ENCODE data around the gene HS6ST2. TPM values are rescaled to one million over a fixed set of nuclear protein-coding genes. Genes with fewer than 3 reads are reported as not detected.

The HS6ST2 gene
- polyA plus RNA-seq, 4 donors = 25.5 to 28.7 (median 27.6) TPM

GRCh38 chrX:132809581-132809980 is 148.8 kb downstream of the HS6ST2 start:
- DNase-seq (ENCODE audit: low read depth in 4 of 4, low spot score in 3 of 4) = no peak

GRCh38 chrX:132807411-132808030 is 150.9 kb downstream of the HS6ST2 start:
- DNase-seq (ENCODE audit: low read depth in 4 of 4, low spot score in 3 of 4) = no peak

- DNase-seq (ENCODE audit: low read depth in 4 of 4, low spot score in 3 of 4) = no peak
Observed at GRCh38 chrX:132802033-132802432, 156.4 kb downstream of the HS6ST2 start.

GRCh38 chrX:132795181-132795580 is 163.2 kb downstream of the HS6ST2 start:
- DNase-seq (ENCODE audit: low read depth in 4 of 4, low spot score in 3 of 4) = no peak

GRCh38 chrX:132791714-132792113 is 166.7 kb downstream of the HS6ST2 start:
- no peak for DNase-seq (ENCODE audit: low read depth in 4 of 4, low spot score in 3 of 4)

- DNase-seq (ENCODE audit: low read depth in 4 of 4, low spot score in 3 of 4) = no peak
Observed at GRCh38 chrX:132790329-132790728, 168.1 kb downstream of the HS6ST2 start.

- DNase-seq (ENCODE audit: low read depth in 4 of 4, low spot score in 3 of 4) = no peak
Observed at GRCh38 chrX:132786217-132786616, 172.2 kb downstream of the HS6ST2 start.

GRCh38 chrX:132778917-132779316 is 179.5 kb downstream of the HS6ST2 start:
- no peak for DNase-seq (ENCODE audit: low read depth in 4 of 4, low spot score in 3 of 4)

GRCh38 chrX:132776486-132777210 is 181.8 kb downstream of the HS6ST2 start:
- DNase-seq (ENCODE audit: low read depth in 4 of 4, low spot score in 3 of 4) = no peak

- DNase-seq (ENCODE audit: low read depth in 4 of 4, low spot score in 3 of 4) = no peak
Observed at GRCh38 chrX:132775263-132775823, 183.1 kb downstream of the HS6ST2 start.

- DNase-seq (ENCODE audit: low read depth in 4 of 4, low spot score in 3 of 4) = no peak
Observed at GRCh38 chrX:132774010-132774714, 184.3 kb downstream of the HS6ST2 start.

GRCh38 chrX:132769609-132770008 is 188.8 kb downstream of the HS6ST2 start:
- no peak for DNase-seq (ENCODE audit: low read depth in 4 of 4, low spot score in 3 of 4)

- DNase-seq (ENCODE audit: low read depth in 4 of 4, low spot score in 3 of 4) = no peak
Observed at GRCh38 chrX:132766452-132766851, 192.0 kb downstream of the HS6ST2 start.

- DNase-seq (ENCODE audit: low read depth in 4 of 4, low spot score in 3 of 4) = no peak
Observed at GRCh38 chrX:132763528-132763927, 194.9 kb downstream of the HS6ST2 start.

- no peak for DNase-seq (ENCODE audit: low read depth in 4 of 4, low spot score in 3 of 4)
Observed at GRCh38 chrX:132758759-132759158, 199.7 kb downstream of the HS6ST2 start.

- DNase-seq (ENCODE audit: low read depth in 4 of 4, low spot score in 3 of 4) = no peak
Observed at GRCh38 chrX:132757066-132757623, 201.3 kb downstream of the HS6ST2 start.

GRCh38 chrX:132756439-132756838 is 202.0 kb downstream of the HS6ST2 start:
- no peak for DNase-seq (ENCODE audit: low read depth in 4 of 4, low spot score in 3 of 4)

GRCh38 chrX:132751063-132751690 is 207.3 kb downstream of the HS6ST2 start:
- DNase-seq (ENCODE audit: low read depth in 4 of 4, low spot score in 3 of 4) = no peak

GRCh38 chrX:132750331-132751062 is 207.9 kb downstream of the HS6ST2 start:
- no peak for DNase-seq (ENCODE audit: low read depth in 4 of 4, low spot score in 3 of 4)

GRCh38 chrX:132749406-132749805 is 209.0 kb downstream of the HS6ST2 start:
- no peak for DNase-seq (ENCODE audit: low read depth in 4 of 4, low spot score in 3 of 4)

Measured in right renal pelvis (tissue), 4 donors.